ENCODE results near the gene CELSR2. TPM values are rescaled to one million over a fixed set of nuclear protein-coding genes. Genes with fewer than 3 reads are reported as not detected.

CELSR2 gene
- total and polyA plus RNA-seq, 4 donors: 1.4 to 7.9 (median 5.1) TPM

- no peak overlapping the region for H3K9ac ChIP-seq (ENCODE audit: insufficient read depth in 1 of 2, low read length in 2 of 2)
- no peak for DNase-seq
- ATAC-seq (ENCODE audit: insufficient read depth, low FRiP score): no peak
Observed at GRCh38 chr1:109228167-109228566, 21.2 kb upstream of the CELSR2 start.

GRCh38 chr1:109229531-109230127 is 19.7 kb upstream of the CELSR2 start:
- WGBS, 2 donors: 89 to 91% methylated on average over 13 of the region's 13 CpGs
- Histone ChIP-seq H3K9ac (ENCODE audit: insufficient read depth in 1 of 2, low read length in 2 of 2) (no peak overlapping the region), H3K4me3 (no peak overlapping the region), H3K27ac (ENCODE audit: low read depth in 1 of 2, low read length in 1 of 2) (no peak overlapping the region), H3K36me3 (ENCODE audit: control insufficient read depth in 4 of 4, insufficient read depth in 4 of 4, low read length in 4 of 4) (peaks cover 26 to 56% (median 50%) of the 10 kb centered on the region in 4 donors), H3K4me1 (ENCODE audit: control insufficient read depth in 5 of 5, insufficient read depth in 5 of 5, low read length in 5 of 5) (peaks cover 0 to 1% (median 0%) of the 10 kb centered on the region in 5 donors), H3K27me3 (ENCODE audit: control insufficient read depth in 3 of 3, insufficient read depth in 3 of 3, low read length in 2 of 3) (no peaks in the 10 kb centered on the region), H3K9me3 (ENCODE audit: control insufficient read depth in 4 of 4, insufficient read depth in 3 of 4, low read length in 3 of 4) (no peaks in the 10 kb centered on the region)
- TF ChIP-seq CTCF (IDR thresholded peaks at IDR 0.05; ENCODE audit: control extremely low read depth, extremely low read depth): no peak
- DNase-seq (no peak), ATAC-seq (ENCODE audit: insufficient read depth, low FRiP score) (no peak)

More at GRCh38 chr1:109228167-109228566, 21.2 kb upstream of the CELSR2 start:
- no peak for TF ChIP-seq CTCF (IDR thresholded peaks at IDR 0.05; ENCODE audit: control extremely low read depth, extremely low read depth)
- Histone ChIP-seq H3K4me3 (no peak overlapping the region), H3K27ac (ENCODE audit: low read depth in 1 of 2, low read length in 1 of 2) (no peak overlapping the region), H3K27me3 (ENCODE audit: control insufficient read depth in 3 of 3, insufficient read depth in 3 of 3, low read length in 2 of 3) (no peaks in the 10 kb centered on the region), H3K9me3 (ENCODE audit: control insufficient read depth in 4 of 4, insufficient read depth in 3 of 4, low read length in 3 of 4) (no peaks in the 10 kb centered on the region), H3K36me3 (ENCODE audit: control insufficient read depth in 4 of 4, insufficient read depth in 4 of 4, low read length in 4 of 4) (peaks cover 23 to 56% (median 45%) of the 10 kb centered on the region in 4 donors), H3K4me1 (ENCODE audit: control insufficient read depth in 5 of 5, insufficient read depth in 5 of 5, low read length in 5 of 5) (peaks cover 0 to 2% (median 0%) of the 10 kb centered on the region in 5 donors)
- 79 to 86% methylated on average over 3 of the region's 3 CpGs for WGBS, 2 donors

- DNase-seq: no peak
- H3K9me3 ChIP-seq (ENCODE audit: control insufficient read depth in 4 of 4, insufficient read depth in 3 of 4, low read length in 3 of 4): no peaks in the 10 kb centered on the region
- no peak overlapping the region for H3K27ac ChIP-seq (ENCODE audit: low read depth in 1 of 2, low read length in 1 of 2)
- H3K36me3 ChIP-seq (ENCODE audit: control insufficient read depth in 4 of 4, insufficient read depth in 4 of 4, low read length in 4 of 4): peaks cover 39 to 67% (median 53%) of the 10 kb centered on the region in 4 donors
- H3K9ac ChIP-seq (ENCODE audit: insufficient read depth in 1 of 2, low read length in 2 of 2): no peak overlapping the region
- H3K4me1 ChIP-seq (ENCODE audit: control insufficient read depth in 5 of 5, insufficient read depth in 5 of 5, low read length in 5 of 5): no peaks in the 10 kb centered on the region
- no peak for TF ChIP-seq CTCF (IDR thresholded peaks at IDR 0.05; ENCODE audit: control extremely low read depth, extremely low read depth)
- no peaks in the 10 kb centered on the region for H3K27me3 ChIP-seq (ENCODE audit: control insufficient read depth in 3 of 3, insufficient read depth in 3 of 3, low read length in 2 of 3)
- ATAC-seq (ENCODE audit: insufficient read depth, low FRiP score): no peak
- no peak overlapping the region for H3K4me3 ChIP-seq
- 87 to 98% methylated on average over 3 of the region's 3 CpGs for WGBS, 2 donors
Observed at GRCh38 chr1:109231066-109231465, 18.3 kb upstream of the CELSR2 start.

GRCh38 chr1:109235137-109235536 is 14.2 kb upstream of the CELSR2 start:
- ATAC-seq (ENCODE audit: insufficient read depth, low FRiP score): no peak
- no peaks in the 10 kb centered on the region for H3K9me3 ChIP-seq (ENCODE audit: control insufficient read depth in 4 of 4, insufficient read depth in 3 of 4, low read length in 3 of 4)
- 96 to 97% methylated on average over 7 of the region's 7 CpGs for WGBS, 2 donors
- no peak overlapping the region for H3K4me3 ChIP-seq
- no peak overlapping the region for H3K9ac ChIP-seq (ENCODE audit: insufficient read depth in 1 of 2, low read length in 2 of 2)
- peaks cover 0 to under 1% (median 0%) of the 10 kb centered on the region in 5 donors for H3K4me1 ChIP-seq (ENCODE audit: control insufficient read depth in 5 of 5, insufficient read depth in 5 of 5, low read length in 5 of 5)
- TF ChIP-seq CTCF (IDR thresholded peaks at IDR 0.05; ENCODE audit: control extremely low read depth, extremely low read depth): no peak
- peaks cover 30 to 68% (median 54%) of the 10 kb centered on the region in 4 donors for H3K36me3 ChIP-seq (ENCODE audit: control insufficient read depth in 4 of 4, insufficient read depth in 4 of 4, low read length in 4 of 4)
- H3K27me3 ChIP-seq (ENCODE audit: control insufficient read depth in 3 of 3, insufficient read depth in 3 of 3, low read length in 2 of 3): no peaks in the 10 kb centered on the region
- H3K27ac ChIP-seq (ENCODE audit: low read depth in 1 of 2, low read length in 1 of 2): no peak overlapping the region
- no peak for DNase-seq
